Measurements from ENCODE around the gene SNRK. TPM values are rescaled to one million over a fixed set of nuclear protein-coding genes. Genes with fewer than 3 reads are reported as not detected.

SNRK gene
- total and polyA plus RNA-seq, 2 experiments from 2014 or later = 5.5 to 18.8 TPM

DNA sequence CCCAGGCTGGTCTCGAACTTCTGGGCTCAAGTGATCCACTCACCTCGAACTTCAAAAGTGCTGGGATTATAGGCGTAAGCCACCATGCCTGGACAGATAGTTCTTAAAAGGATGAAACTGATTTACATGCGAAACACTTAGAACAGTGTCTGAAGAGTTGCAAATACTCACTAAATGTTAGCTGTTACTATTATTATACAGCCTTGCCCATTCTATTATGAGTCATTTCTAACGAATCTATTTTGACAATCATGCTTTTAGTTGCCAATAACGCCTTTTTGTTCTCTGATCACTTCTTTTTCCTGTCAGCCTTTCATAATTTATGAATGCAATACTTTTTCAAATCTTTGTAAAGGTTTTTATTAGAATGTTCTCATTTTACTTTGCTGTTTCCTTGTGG is 112.7 kb downstream of the SNRK start (continued):
- TF ChIP-seq EZH2phosphoT487 (IDR thresholded peaks at IDR 0.05; ENCODE audit: unreplicated experiment) = no peak
- no peak for TF ChIP-seq ZNF114 (CRISPR knock-in tag; IDR thresholded peaks at IDR 0.05)
- no peak for TF ChIP-seq NANOG (IDR thresholded peaks at IDR 0.05; ENCODE audit: borderline replicate concordance)

DNA sequence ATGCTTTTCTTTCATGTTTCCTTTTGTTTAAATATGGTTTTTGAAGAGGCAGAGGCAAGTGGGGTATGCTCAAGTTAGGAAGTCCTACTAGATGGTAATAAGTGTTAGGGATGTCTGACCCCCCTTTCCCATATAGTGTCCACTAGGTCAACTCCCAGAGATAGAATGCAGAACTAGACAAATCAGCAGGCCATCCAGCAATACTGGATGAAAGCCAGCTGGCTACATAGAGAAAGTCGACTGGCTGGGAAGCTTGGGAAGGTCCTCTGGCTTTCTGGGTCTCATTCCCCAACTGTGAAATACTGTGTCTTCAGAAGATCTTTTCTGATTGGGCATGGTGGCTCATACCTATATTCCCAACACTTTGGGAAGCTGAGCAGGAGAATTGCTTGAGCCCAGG is 113.8 kb downstream of the SNRK start:
- no peak for ATAC-seq
- no peaks in the 10 kb centered on the region for H3K36me3 Mint-ChIP-seq (ENCODE audit: low read depth)
- no peaks in the 10 kb centered on the region for H4K20me1 ChIP-seq (replicated peaks; ENCODE audit: insufficient read depth)
- no peak overlapping the region for H3K4me2 ChIP-seq
- H3K4me1 Mint-ChIP-seq = no peaks in the 10 kb centered on the region
- H3K4me1 ChIP-seq (ENCODE audit: insufficient read depth) = no peaks in the 10 kb centered on the region
- no peaks in the 10 kb centered on the region for H3K27me3 ChIP-seq (ENCODE audit: insufficient read depth)
- H3K4me3 ChIP-seq = no peak overlapping the region
- no peaks in the 10 kb centered on the region for H3F3A ChIP-seq (replicated peaks; ENCODE audit: low read depth)
- TF ChIP-seq REST (IDR thresholded peaks at IDR 0.05; ENCODE audit: unreplicated experiment) (no peak), EZH2phosphoT487 (IDR thresholded peaks at IDR 0.05; ENCODE audit: unreplicated experiment) (no peak), POLR2AphosphoS5 (IDR thresholded peaks at IDR 0.05; ENCODE audit: low read depth) (no peak), EZH2 (IDR thresholded peaks at IDR 0.05; ENCODE audit: low read depth, unreplicated experiment) (no peak), CREB1 (CRISPR knock-in tag; IDR thresholded peaks at IDR 0.05; ENCODE audit: low read depth) (no peak), ZNF331 (CRISPR knock-in tag; IDR thresholded peaks at IDR 0.05; ENCODE audit: low read depth) (no peak), JUNB (IDR thresholded peaks at IDR 0.05; ENCODE audit: unreplicated experiment) (no peak), STAT1 (IDR thresholded peaks at IDR 0.05; ENCODE audit: unreplicated experiment) (no peak), NANOG (IDR thresholded peaks at IDR 0.05; ENCODE audit: borderline replicate concordance) (no peak), ZNF114 (CRISPR knock-in tag; IDR thresholded peaks at IDR 0.05) (no peak), CTCF (conservative IDR thresholded peaks at IDR 0.05; ENCODE audit: low read depth in 2 of 2) (no peak), ETS1 (IDR thresholded peaks at IDR 0.05) (no peak)
- TF ChIP-seq, protein P1, sequence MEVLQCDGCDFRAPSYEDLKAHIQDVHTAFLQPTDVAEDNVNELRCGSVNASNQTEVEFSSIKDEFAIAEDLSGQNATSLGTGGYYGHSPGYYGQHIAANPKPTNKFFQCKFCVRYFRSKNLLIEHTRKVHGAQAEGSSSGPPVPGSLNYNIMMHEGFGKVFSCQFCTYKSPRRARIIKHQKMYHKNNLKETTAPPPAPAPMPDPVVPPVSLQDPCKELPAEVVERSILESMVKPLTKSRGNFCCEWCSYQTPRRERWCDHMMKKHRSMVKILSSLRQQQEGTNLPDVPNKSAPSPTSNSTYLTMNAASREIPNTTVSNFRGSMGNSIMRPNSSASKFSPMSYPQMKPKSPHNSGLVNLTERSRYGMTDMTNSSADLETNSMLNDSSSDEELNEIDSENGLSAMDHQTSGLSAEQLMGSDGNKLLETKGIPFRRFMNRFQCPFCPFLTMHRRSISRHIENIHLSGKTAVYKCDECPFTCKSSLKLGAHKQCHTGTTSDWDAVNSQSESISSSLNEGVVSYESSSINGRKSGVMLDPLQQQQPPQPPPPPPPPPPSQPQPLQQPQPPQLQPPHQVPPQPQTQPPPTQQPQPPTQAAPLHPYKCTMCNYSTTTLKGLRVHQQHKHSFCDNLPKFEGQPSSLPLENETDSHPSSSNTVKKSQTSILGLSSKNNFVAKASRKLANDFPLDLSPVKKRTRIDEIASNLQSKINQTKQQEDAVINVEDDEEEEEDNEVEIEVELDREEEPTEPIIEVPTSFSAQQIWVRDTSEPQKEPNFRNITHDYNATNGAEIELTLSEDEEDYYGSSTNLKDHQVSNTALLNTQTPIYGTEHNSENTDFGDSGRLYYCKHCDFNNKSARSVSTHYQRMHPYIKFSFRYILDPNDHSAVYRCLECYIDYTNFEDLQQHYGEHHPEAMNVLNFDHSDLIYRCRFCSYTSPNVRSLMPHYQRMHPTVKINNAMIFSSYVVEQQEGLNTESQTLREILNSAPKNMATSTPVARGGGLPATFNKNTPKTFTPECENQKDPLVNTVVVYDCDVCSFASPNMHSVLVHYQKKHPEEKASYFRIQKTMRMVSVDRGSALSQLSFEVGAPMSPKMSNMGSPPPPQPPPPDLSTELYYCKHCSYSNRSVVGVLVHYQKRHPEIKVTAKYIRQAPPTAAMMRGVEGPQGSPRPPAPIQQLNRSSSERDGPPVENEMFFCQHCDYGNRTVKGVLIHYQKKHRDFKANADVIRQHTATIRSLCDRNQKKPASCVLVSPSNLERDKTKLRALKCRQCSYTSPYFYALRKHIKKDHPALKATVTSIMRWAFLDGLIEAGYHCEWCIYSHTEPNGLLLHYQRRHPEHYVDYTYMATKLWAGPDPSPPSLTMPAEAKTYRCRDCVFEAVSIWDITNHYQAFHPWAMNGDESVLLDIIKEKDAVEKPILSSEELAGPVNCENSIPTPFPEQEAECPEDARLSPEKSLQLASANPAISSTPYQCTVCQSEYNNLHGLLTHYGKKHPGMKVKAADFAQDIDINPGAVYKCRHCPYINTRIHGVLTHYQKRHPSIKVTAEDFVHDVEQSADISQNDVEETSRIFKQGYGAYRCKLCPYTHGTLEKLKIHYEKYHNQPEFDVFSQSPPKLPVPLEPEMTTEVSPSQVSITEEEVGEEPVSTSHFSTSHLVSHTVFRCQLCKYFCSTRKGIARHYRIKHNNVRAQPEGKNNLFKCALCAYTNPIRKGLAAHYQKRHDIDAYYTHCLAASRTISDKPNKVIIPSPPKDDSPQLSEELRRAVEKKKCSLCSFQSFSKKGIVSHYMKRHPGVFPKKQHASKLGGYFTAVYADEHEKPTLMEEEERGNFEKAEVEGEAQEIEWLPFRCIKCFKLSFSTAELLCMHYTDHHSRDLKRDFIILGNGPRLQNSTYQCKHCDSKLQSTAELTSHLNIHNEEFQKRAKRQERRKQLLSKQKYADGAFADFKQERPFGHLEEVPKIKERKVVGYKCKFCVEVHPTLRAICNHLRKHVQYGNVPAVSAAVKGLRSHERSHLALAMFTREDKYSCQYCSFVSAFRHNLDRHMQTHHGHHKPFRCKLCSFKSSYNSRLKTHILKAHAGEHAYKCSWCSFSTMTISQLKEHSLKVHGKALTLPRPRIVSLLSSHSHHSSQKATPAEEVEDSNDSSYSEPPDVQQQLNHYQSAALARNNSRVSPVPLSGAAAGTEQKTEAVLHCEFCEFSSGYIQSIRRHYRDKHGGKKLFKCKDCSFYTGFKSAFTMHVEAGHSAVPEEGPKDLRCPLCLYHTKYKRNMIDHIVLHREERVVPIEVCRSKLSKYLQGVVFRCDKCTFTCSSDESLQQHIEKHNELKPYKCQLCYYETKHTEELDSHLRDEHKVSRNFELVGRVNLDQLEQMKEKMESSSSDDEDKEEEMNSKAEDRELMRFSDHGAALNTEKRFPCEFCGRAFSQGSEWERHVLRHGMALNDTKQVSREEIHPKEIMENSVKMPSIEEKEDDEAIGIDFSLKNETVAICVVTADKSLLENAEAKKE (CRISPR knock-in tag; IDR thresholded peaks at IDR 0.05) = no peak
- H3K9me3 Mint-ChIP-seq = no peaks in the 10 kb centered on the region
- H3K9me2 ChIP-seq (ENCODE audit: insufficient read depth) = no peaks in the 10 kb centered on the region
- H3K4me3 Mint-ChIP-seq = no peak overlapping the region
- no peaks in the 10 kb centered on the region for H3K36me3 ChIP-seq (ENCODE audit: insufficient read depth)
- no peak overlapping the region for H3K27ac ChIP-seq (ENCODE audit: low read depth)
- no peaks in the 10 kb centered on the region for H3K27me3 Mint-ChIP-seq (ENCODE audit: insufficient read depth, low read depth, poor library complexity)
- H2AFZ ChIP-seq = no peak overlapping the region
- DNase-seq (ENCODE audit: low spot score) = no peak
- no peaks in the 10 kb centered on the region for H3K79me2 ChIP-seq (replicated peaks; ENCODE audit: insufficient read depth)
- no peak overlapping the region for H3K27ac Mint-ChIP-seq

Data from GM23338 (cell line).